ENCODE measurements around the gene ANKRD55.

GRCh38 chr5:56076486-56076885, 156.6 kb downstream of the ANKRD55 start:
- TF ChIP-seq CTCF (IDR thresholded peaks at IDR 0.05; ENCODE audit: extremely low read depth in 1 of 2, insufficient read depth in 1 of 2, low read depth in 1 of 2, low read length in 2 of 2) (no peak), GATA2 (IDR thresholded peaks at IDR 0.05; ENCODE audit: insufficient read depth, insufficient read length, low read depth, low read length) (no peak), EZH2 (IDR thresholded peaks at IDR 0.05; ENCODE audit: borderline replicate concordance, low read depth, low read length, severe bottlenecking) (no peak), JUN (IDR thresholded peaks at IDR 0.05; ENCODE audit: borderline replicate concordance, insufficient read depth, insufficient read length, low read depth) (no peak), POLR2A (IDR thresholded peaks at IDR 0.05; ENCODE audit: low read depth, low read length) (no peak), MYC (IDR thresholded peaks at IDR 0.05; ENCODE audit: low read depth, low read length) (no peak)

Data from endothelial cell of umbilical vein (primary cell).